ENCODE results near the gene DHX16.
"Not testable (repeated sequence)": the region's sequence is repeated elsewhere in the genome, so short reads cannot be mapped to it uniquely, and the experiment has no call there.

The DHX16 gene

GRCh38 chr6:30678964-30679726 lies 6.3 kb upstream of the DHX16 start:
- DNase-seq (ENCODE audit: low spot score): peak; percentile 86

GRCh38 chr6:30676660-30677285 lies 4.0 kb upstream of the DHX16 start:
- H3K9me3 Mint-ChIP-seq: no peaks in the 10 kb centered on the region
- H3K4me1 Mint-ChIP-seq (ENCODE audit: low read depth): peaks cover 30% of the 10 kb centered on the region
- no peaks in the 10 kb centered on the region for H3K27me3 Mint-ChIP-seq (ENCODE audit: low read depth)
- peak overlapping the region; percentile 8 for H3K4me3 Mint-ChIP-seq
- peak overlapping the region; percentile 70 for H3K27ac Mint-ChIP-seq
- no peak for DNase-seq (ENCODE audit: low spot score)
- H3K36me3 Mint-ChIP-seq (ENCODE audit: low read depth): peaks cover 48% of the 10 kb centered on the region

More at GRCh38 chr6:30678964-30679726, 6.3 kb upstream of the DHX16 start:
- peak overlapping the region; percentile 78 for H3K27ac Mint-ChIP-seq
- H3K4me3 Mint-ChIP-seq: peak overlapping the region; percentile 96
- H3K9me3 Mint-ChIP-seq: no peaks in the 10 kb centered on the region
- H3K4me1 Mint-ChIP-seq (ENCODE audit: low read depth): peaks cover 32% of the 10 kb centered on the region
- H3K36me3 Mint-ChIP-seq (ENCODE audit: low read depth): peaks cover 71% of the 10 kb centered on the region
- no peaks in the 10 kb centered on the region for H3K27me3 Mint-ChIP-seq (ENCODE audit: low read depth)

- DNase-seq (ENCODE audit: low spot score): no peak
- Mint-ChIP-seq H3K4me3 (peak overlapping the region; percentile 96), H3K9me3 (no peaks in the 10 kb centered on the region), H3K36me3 (ENCODE audit: low read depth) (peaks cover 28% of the 10 kb centered on the region), H3K27ac (peak overlapping the region; percentile 51), H3K27me3 (ENCODE audit: low read depth) (no peaks in the 10 kb centered on the region), H3K4me1 (ENCODE audit: low read depth) (peaks cover 20% of the 10 kb centered on the region)
These were observed 1.9 kb downstream of the DHX16 start for GRCh38 chr6:30670760-30671527.

- H3K27me3 Mint-ChIP-seq (ENCODE audit: low read depth); H3K4me3 Mint-ChIP-seq; H3K27ac Mint-ChIP-seq; H3K9me3 Mint-ChIP-seq: not testable (repeated sequence)
- DNase-seq (ENCODE audit: low spot score): peak; percentile 49
- H3K36me3 Mint-ChIP-seq (ENCODE audit: low read depth): peaks cover 53% of the 10 kb centered on the region
- H3K4me1 Mint-ChIP-seq (ENCODE audit: low read depth): peaks cover 12% of the 10 kb centered on the region
These were observed 6.5 kb downstream of the DHX16 start for GRCh38 chr6:30666300-30666699.

GRCh38 chr6:30664994-30665767 lies 7.6 kb downstream of the DHX16 start:
- peaks cover 4% of the 10 kb centered on the region for H3K4me1 Mint-ChIP-seq (ENCODE audit: low read depth)
- H3K27ac Mint-ChIP-seq: no peak overlapping the region
- no peak overlapping the region for H3K4me3 Mint-ChIP-seq
- H3K36me3 Mint-ChIP-seq (ENCODE audit: low read depth): peaks cover 48% of the 10 kb centered on the region
- no peaks in the 10 kb centered on the region for H3K9me3 Mint-ChIP-seq
- no peak for DNase-seq (ENCODE audit: low spot score)
- H3K27me3 Mint-ChIP-seq (ENCODE audit: low read depth): no peaks in the 10 kb centered on the region

- H3K27ac Mint-ChIP-seq; DNase-seq (ENCODE audit: low spot score); H3K9me3 Mint-ChIP-seq; H3K4me3 Mint-ChIP-seq; H3K4me1 Mint-ChIP-seq (ENCODE audit: low read depth); H3K27me3 Mint-ChIP-seq (ENCODE audit: low read depth): not testable (repeated sequence)
- H3K36me3 Mint-ChIP-seq (ENCODE audit: low read depth): peaks cover 58% of the 10 kb centered on the region
These were observed 14.9 kb downstream of the DHX16 start for GRCh38 chr6:30657922-30658321.

- Mint-ChIP-seq H3K27ac (no peak overlapping the region), H3K4me1 (ENCODE audit: low read depth) (no peaks in the 10 kb centered on the region), H3K27me3 (ENCODE audit: low read depth) (no peaks in the 10 kb centered on the region), H3K9me3 (no peaks in the 10 kb centered on the region), H3K36me3 (ENCODE audit: low read depth) (peaks cover 53% of the 10 kb centered on the region), H3K4me3 (no peak overlapping the region)
- no peak for DNase-seq (ENCODE audit: low spot score)
These were observed 15.4 kb downstream of the DHX16 start for GRCh38 chr6:30657454-30657853.

GRCh38 chr6:30656513-30656912 lies 16.3 kb downstream of the DHX16 start:
- H3K9me3 Mint-ChIP-seq: no peaks in the 10 kb centered on the region
- no peak for DNase-seq (ENCODE audit: low spot score)
- H3K4me1 Mint-ChIP-seq (ENCODE audit: low read depth): no peaks in the 10 kb centered on the region
- H3K27ac Mint-ChIP-seq: no peak overlapping the region
- H3K27me3 Mint-ChIP-seq (ENCODE audit: low read depth): no peaks in the 10 kb centered on the region
- peaks cover 56% of the 10 kb centered on the region for H3K36me3 Mint-ChIP-seq (ENCODE audit: low read depth)
- H3K4me3 Mint-ChIP-seq: no peak overlapping the region

- DNase-seq (ENCODE audit: low spot score): no peak
- Mint-ChIP-seq H3K9me3 (no peaks in the 10 kb centered on the region), H3K27me3 (ENCODE audit: low read depth) (no peaks in the 10 kb centered on the region), H3K36me3 (ENCODE audit: low read depth) (peaks cover 57% of the 10 kb centered on the region), H3K4me3 (no peak overlapping the region), H3K27ac (no peak overlapping the region), H3K4me1 (ENCODE audit: low read depth) (no peaks in the 10 kb centered on the region)
These were observed 17.1 kb downstream of the DHX16 start for GRCh38 chr6:30655743-30656094.

GRCh38 chr6:30654798-30655742 lies 17.7 kb downstream of the DHX16 start:
- Mint-ChIP-seq H3K36me3 (ENCODE audit: low read depth) (peaks cover 55% of the 10 kb centered on the region), H3K27ac (no peak overlapping the region)

GRCh38 chr6:30651143-30651542 lies 21.7 kb downstream of the DHX16 start:
- no peaks in the 10 kb centered on the region for H3K27me3 Mint-ChIP-seq (ENCODE audit: low read depth)
- peaks cover 14% of the 10 kb centered on the region for H3K4me1 Mint-ChIP-seq (ENCODE audit: low read depth)
- H3K4me3 Mint-ChIP-seq: no peak overlapping the region
- H3K9me3 Mint-ChIP-seq: no peaks in the 10 kb centered on the region
- peaks cover 32% of the 10 kb centered on the region for H3K36me3 Mint-ChIP-seq (ENCODE audit: low read depth)
- DNase-seq (ENCODE audit: low spot score): no peak
- no peak overlapping the region for H3K27ac Mint-ChIP-seq

More at GRCh38 chr6:30654798-30655742, 17.7 kb downstream of the DHX16 start:
- DNase-seq (ENCODE audit: low spot score): no peak
- H3K4me3 Mint-ChIP-seq: no peak overlapping the region
- H3K9me3 Mint-ChIP-seq: no peaks in the 10 kb centered on the region
- no peaks in the 10 kb centered on the region for H3K27me3 Mint-ChIP-seq (ENCODE audit: low read depth)
- no peaks in the 10 kb centered on the region for H3K4me1 Mint-ChIP-seq (ENCODE audit: low read depth)

- peak overlapping the region; percentile 93 for H3K4me3 Mint-ChIP-seq
- H3K27ac Mint-ChIP-seq: peak overlapping the region; percentile 92
- DNase-seq (ENCODE audit: low spot score): peak; percentile 78
These were observed 25.3 kb downstream of the DHX16 start for GRCh38 chr6:30647242-30648116.

More at GRCh38 chr6:30647242-30648116, 25.3 kb downstream of the DHX16 start:
- Mint-ChIP-seq H3K9me3 (no peaks in the 10 kb centered on the region), H3K36me3 (ENCODE audit: low read depth) (peaks cover 15% of the 10 kb centered on the region), H3K4me1 (ENCODE audit: low read depth) (peaks cover 22% of the 10 kb centered on the region), H3K27me3 (ENCODE audit: low read depth) (no peaks in the 10 kb centered on the region)
